HepG2 (cell line): Measurements from ENCODE around the gene ACBD6. TPM values are rescaled to one million over a fixed set of nuclear protein-coding genes. Genes with fewer than 3 reads are reported as not detected.

ENCODE experiments used
- ATAC-seq: fragments of 200-7000 bp; cut with Tn5 transposase; 3 replicates; pipeline ENCODE4 v1.9.1; 2020; ENCODE audit warnings: mild to moderate bottlenecking, moderate library complexity
- BruUV-seq: library from RNA; stranded (reverse); fragments of 400-500 nt; replicated peaks from 2 replicates; lab custom pipeline; 2021; lab: Mats Ljungman, UMichigan
- CTCF ChIA-PET: fragments of 300-600 bp; formaldehyde crosslinking; extraction: SDS; loops from one replicate; lab custom pipeline; 2021; ENCODE audit warnings: low total read pairs, inconsistent platforms, low intra/inter-chr PET ratio; lab: Yijun Ruan, JAX
- POLR2A ChIA-PET: fragments of 350-600 bp; sonication (Branson Sonifier 250); formaldehyde crosslinking; loops from one replicate; lab custom pipeline; 2020; ENCODE audit warnings: antibody characterized with exemption, inconsistent platforms; lab: Yijun Ruan, JAX
- DNase-seq: peaks from one replicate; pipeline ENCODE4 v3.0.0-alpha.2; 2015; ENCODE audit warnings: low spot score
- FAIRE-seq: peaks from 3 replicates; lab custom pipeline; 2011; peaks lifted over from hg19 to GRCh38; lab: Jason Lieb, UNC
- H2AFZ ChIP-seq: one replicate; pipeline ENCODE4 v1.6.1; 2011; ENCODE audit warnings: low read length, inconsistent platforms
- H3K27ac ChIP-seq: fragments of 300-600 bp; 3 replicates; pipeline ENCODE4 v1.8.0; 2011; ENCODE audit warnings: mixed run types, mild to moderate bottlenecking, mixed read lengths, low read length, inconsistent platforms; ENCODE audit not compliant: insufficient read depth; ENCODE audit errors: extremely low read length
- H3K27me3 ChIP-seq, 2 experiments: fragments of 200-600 bp in 1 of 2; 2 replicates in 1 of 2; 3 replicates in 1 of 2; pipeline versions ENCODE4 v1.6.0 to v1.8.0; 2011; ENCODE audit warnings: low read length in 2 of 2, mild to moderate bottlenecking in 2 of 2, moderate library complexity in 2 of 2, inconsistent platforms in 1 of 2; ENCODE audit not compliant: insufficient read depth in 2 of 2, control insufficient read depth in 1 of 2
- H3K36me3 ChIP-seq, 2 experiments: fragments of 200-600 bp in 1 of 2; replicated peaks in 1 of 2; 2 replicates in 1 of 2; 3 replicates in 1 of 2; pipeline versions ENCODE4 v1.5.1 to v1.8.0; 2011; ENCODE audit warnings: low read length in 2 of 2, inconsistent platforms in 1 of 2; ENCODE audit not compliant: insufficient read depth in 2 of 2, control insufficient read depth in 1 of 2
- H3K4me1 ChIP-seq: 2 replicates; pipeline ENCODE4 v1.5.1; 2012; ENCODE audit warnings: low read length, inconsistent platforms; ENCODE audit not compliant: insufficient read depth
- H3K4me2 ChIP-seq: 2 replicates; pipeline ENCODE4 v1.6.0; 2011; ENCODE audit warnings: low read depth, low read length, inconsistent platforms
- H3K4me3 ChIP-seq, 3 experiments: fragments of 200-600 bp in 1 of 3; sonication (generic), shearing (Covaris generic) in 1 of 3; replicated peaks in 1 of 3; 2 replicates each; pipeline ENCODE4 v1.5.1; 2011 to 2016; ENCODE audit warnings: low read length in 3 of 3, inconsistent platforms in 2 of 3, low read depth in 2 of 3, mild to moderate bottlenecking in 2 of 3, control low read depth in 1 of 3, mixed read lengths in 1 of 3; ENCODE audit not compliant: insufficient read depth in 1 of 3
- H3K79me2 ChIP-seq: one replicate; pipeline ENCODE4 v1.6.1; 2011; ENCODE audit warnings: low read length, inconsistent platforms; ENCODE audit not compliant: insufficient read depth
- H3K9ac ChIP-seq: 2 replicates; pipeline ENCODE4 v1.6.0; 2011; ENCODE audit warnings: mild to moderate bottlenecking, low read depth, low read length, inconsistent platforms; ENCODE audit not compliant: insufficient read depth
- H3K9me3 ChIP-seq: 2 replicates; pipeline ENCODE4 v1.5.1; 2012; ENCODE audit warnings: mild to moderate bottlenecking, low read length
- H4K20me1 ChIP-seq: 2 replicates; pipeline ENCODE4 v1.6.0; 2011; ENCODE audit warnings: inconsistent platforms, mild to moderate bottlenecking, low read length, moderate library complexity; ENCODE audit not compliant: insufficient read depth
- AKAP8 ChIP-seq: sonication (generic); formaldehyde crosslinking; IDR thresholded peaks from 2 replicates; pipeline ENCODE4 v1.5.1; 2020; ENCODE audit warnings: mild to moderate bottlenecking, missing genetic modification reagents
- ATF6 ChIP-seq: sonication (generic); formaldehyde crosslinking; conservative IDR thresholded peaks from 2 replicates; pipeline ENCODE4 v1.4.0; 2020; ENCODE audit warnings: missing genetic modification reagents
- CEBPB ChIP-seq: IDR thresholded peaks from 2 replicates; pipeline ENCODE4 v1.6.1; 2011; ENCODE audit warnings: low read depth, low read length, improper control_type of control experiment, borderline replicate concordance
- DBP ChIP-seq: sonication (generic); formaldehyde crosslinking; IDR thresholded peaks from 2 replicates; pipeline ENCODE4 v1.4.0; 2020; ENCODE audit warnings: missing genetic modification reagents; ENCODE audit errors: not compliant biosample characterization
- ELK4 ChIP-seq: sonication (generic); formaldehyde crosslinking; IDR thresholded peaks from 2 replicates; pipeline ENCODE4 v1.9.0; 2021; ENCODE audit warnings: missing genetic modification reagents, borderline replicate concordance
- HDAC6 ChIP-seq: fragments of 200-600 bp; sonication (generic); IDR thresholded peaks from 2 replicates; pipeline ENCODE4 v1.7.0; 2017; ENCODE audit warnings: mild to moderate bottlenecking, antibody characterized with exemption, low read length, low read depth
- HIVEP1 ChIP-seq: sonication (generic); formaldehyde crosslinking; IDR thresholded peaks from 2 replicates; pipeline ENCODE4 v1.4.0; 2020; ENCODE audit warnings: mild to moderate bottlenecking, missing genetic modification reagents
- MATR3 ChIP-seq: sonication (generic); formaldehyde crosslinking; IDR thresholded peaks from 2 replicates; pipeline ENCODE4 v1.4.0; 2020; ENCODE audit warnings: missing genetic modification reagents
- PHB2 ChIP-seq: fragments of 450-650 bp; IDR thresholded peaks from 2 replicates; pipeline ENCODE4 v1.6.1; 2018; ENCODE audit not compliant: partially characterized antibody
- TFAP4 ChIP-seq: sonication (generic); IDR thresholded peaks from 2 replicates; pipeline ENCODE4 v1.6.1; 2016; ENCODE audit warnings: low read depth, borderline replicate concordance
- YY1 ChIP-seq: IDR thresholded peaks from 2 replicates; pipeline ENCODE4 v1.6.1; 2011; ENCODE audit warnings: low read length, low read depth, moderate library complexity, mild to moderate bottlenecking; ENCODE audit not compliant: insufficient read depth, insufficient replicate concordance
- ZFX ChIP-seq: sonication (generic); formaldehyde crosslinking; IDR thresholded peaks from 2 replicates; pipeline ENCODE4 v1.4.0; 2020; ENCODE audit warnings: mild to moderate bottlenecking, low read depth, missing genetic modification reagents, moderate library complexity
- ZMAT3 ChIP-seq: sonication (generic); formaldehyde crosslinking; conservative IDR thresholded peaks from 2 replicates; pipeline ENCODE4 v1.7.0; 2021; ENCODE audit warnings: missing genetic modification reagents
- ZNF20 ChIP-seq: sonication (generic); formaldehyde crosslinking; IDR thresholded peaks from 2 replicates; pipeline ENCODE4 v1.4.0; 2020; ENCODE audit warnings: mild to moderate bottlenecking, moderate library complexity, missing genetic modification reagents
- ZNF235 ChIP-seq: sonication (generic); formaldehyde crosslinking; IDR thresholded peaks from 2 replicates; pipeline ENCODE4 v1.8.1; 2023; ENCODE audit warnings: mild to moderate bottlenecking, missing genetic modification reagents, borderline replicate concordance
- ZNF546 ChIP-seq: sonication (generic); formaldehyde crosslinking; conservative IDR thresholded peaks from 2 replicates; pipeline ENCODE4 v1.8.1; 2023; ENCODE audit warnings: mild to moderate bottlenecking, missing genetic modification reagents
- ZSCAN30 ChIP-seq: sonication (generic); formaldehyde crosslinking; IDR thresholded peaks from 2 replicates; pipeline ENCODE4 v1.5.0; 2020; ENCODE audit warnings: mild to moderate bottlenecking, missing genetic modification reagents
- WGBS: methylation state at CpG from one replicate; pipeline ENCODE4 v1.1.6; 2017; ENCODE audit warnings: low lambda C conversion rate; 5-methylcytosine and 5-hydroxymethylcytosine counted together
- in situ Hi-C: cut with HindIII; loops from 2 replicates; pipeline ENCODE4 v1.10.0; 2017; ENCODE audit warnings: low pct_unique_long_range_greater_than_20kb; ENCODE audit not compliant: extremely low pct_ligation_motif_present
- intact Hi-C: fragments of 100-400 bp; cut with micrococcal nuclease; formaldehyde crosslinking; loops from one replicate; pipeline ENCODE4 v1.10.0; 2022; ENCODE audit not compliant: unreplicated experiment
- polyA plus RNA-seq, 8 experiments: library from polyadenylated mRNA; depleted of rRNA in 3 of 8; stranded (reverse) in 7 of 8; unstranded in 1 of 8; fragments of >200 nt; fragmentation: Illumina TruSeq in 4 of 8; extraction: Trizol in 4 of 8; gene quantifications; 2 replicates each; pipeline versions ENCODE4 v1.2.1 to v1.2.3, GENCODE V29; 2011 to 2016; ENCODE audit warnings: low read depth in 4 of 8, missing spikeins in 1 of 8, mixed read lengths in 1 of 8; ENCODE audit not compliant: insufficient read depth in 1 of 8
- total RNA-seq, 5 experiments: library from RNA; depleted of rRNA; stranded (reverse); fragments of >200 nt; fragmentation: Illumina TruSeq; extraction: Trizol; gene quantifications; 2 replicates each; pipeline ENCODE4 v1.2.3, GENCODE V29; 2016; ENCODE audit warnings: low read depth in 1 of 5
- TF ChIP-seq, protein P1 (sequence below): sonication (generic); formaldehyde crosslinking; IDR thresholded peaks from 2 replicates; pipeline ENCODE4 v1.5.1; 2020; ENCODE audit warnings: missing genetic modification reagents, mild to moderate bottlenecking, borderline replicate concordance

ACBD6 gene
- total and polyA plus RNA-seq, 2 of the 13 experiments (the other 11 are each of a cell fraction or from before 2014, with no cell fraction given) = 33.5 to 47.2 TPM

DNA sequence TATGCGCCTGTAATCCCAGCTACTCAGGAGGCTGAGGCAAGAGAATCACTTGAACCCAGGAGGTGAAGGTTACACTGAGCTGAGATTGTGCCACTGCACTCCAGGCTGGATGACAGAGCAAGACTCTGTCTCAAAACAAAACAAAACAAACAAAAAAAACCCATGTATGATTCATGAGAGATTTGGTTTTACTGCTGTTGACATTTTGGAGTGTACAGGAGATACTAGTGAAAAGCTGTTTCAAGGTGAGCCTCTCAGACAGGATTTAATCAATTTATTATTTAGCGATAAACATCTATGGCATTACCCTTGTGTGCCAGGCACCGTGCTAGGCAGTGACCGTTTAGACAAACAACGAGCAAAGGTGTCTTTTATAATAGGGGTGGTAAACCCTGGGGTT, 255.8 kb downstream of the ACBD6 start:
- H4K20me1 ChIP-seq = no peaks in the 10 kb centered on the region
- BruUV-seq = no TSS peak
- no peak overlapping the region for H3K9ac ChIP-seq
- ChIA-PET POLR2A (no interaction called here), CTCF (no interaction called here)
- no peak overlapping the region for H3K27ac ChIP-seq
- no peaks in the 10 kb centered on the region for H3K79me2 ChIP-seq
- in situ Hi-C loops = no loop called here
- peaks cover 61% of the 10 kb centered on the region for H3K4me1 ChIP-seq
- no peak overlapping the region for H2AFZ ChIP-seq
- H3K9me3 ChIP-seq = no peaks in the 10 kb centered on the region
- no peak overlapping the region for H3K4me3 ChIP-seq
- 62% methylated on average over 5 of the region's 5 CpGs for WGBS
- peaks cover 0 to 5% of the 10 kb centered on the region in 2 experiments; a peak in 2 of 5 replicates for H3K27me3 ChIP-seq
- H3K4me2 ChIP-seq = no peak overlapping the region
- FAIRE-seq (no peak), DNase-seq (no peak)
- intact Hi-C loops = loop anchor here (10.0 kb wide), 1 partner anchor 62 kb away; no protein-coding TSS in a partner anchor
- H3K36me3 ChIP-seq = no peaks in the 10 kb centered on the region
- TF ChIP-seq DBP (CRISPR knock-in tag) (no peak), ZNF235 (CRISPR knock-in tag) (no peak), PHB2 (no peak), ATF6 (CRISPR knock-in tag) (no peak), ZMAT3 (CRISPR knock-in tag) (no peak), ELK4 (CRISPR knock-in tag) (no peak), MATR3 (CRISPR knock-in tag) (no peak), ZSCAN30 (CRISPR knock-in tag) (no peak), TFAP4 (no peak), HDAC6 (no peak), AKAP8 (CRISPR knock-in tag) (no peak), YY1 (no peak), ZNF20 (CRISPR knock-in tag) (no peak), ZFX (CRISPR knock-in tag) (no peak), CEBPB (no peak), HIVEP1 (CRISPR knock-in tag) (no peak), ZNF546 (CRISPR knock-in tag) (no peak)
- TF ChIP-seq, protein P1, sequence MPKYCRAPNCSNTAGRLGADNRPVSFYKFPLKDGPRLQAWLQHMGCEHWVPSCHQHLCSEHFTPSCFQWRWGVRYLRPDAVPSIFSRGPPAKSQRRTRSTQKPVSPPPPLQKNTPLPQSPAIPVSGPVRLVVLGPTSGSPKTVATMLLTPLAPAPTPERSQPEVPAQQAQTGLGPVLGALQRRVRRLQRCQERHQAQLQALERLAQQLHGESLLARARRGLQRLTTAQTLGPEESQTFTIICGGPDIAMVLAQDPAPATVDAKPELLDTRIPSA (CRISPR knock-in tag) = no peak
- TF ChIP-seq, all 625 proteins: peak for 0
- ATAC-seq = no peak
